ENCODE data around the gene SLC24A2. TPM values are rescaled to one million over a fixed set of nuclear protein-coding genes. Genes with fewer than 3 reads are reported as not detected.
A peak's percentile ranks its signal among the peaks of the same experiment; 100 is the strongest.
"Not testable (repeated sequence)": the region's sequence is repeated elsewhere in the genome, so short reads cannot be mapped to it uniquely, and the experiment has no call there.

SLC24A2 gene
- not detected in 2 replicates for polyA plus RNA-seq (2012; rRNA removed)
- polyA plus RNA-seq (2012; cell fraction: cytosol; rRNA removed): not detected in 2 replicates
- not detected in 2 replicates for polyA plus RNA-seq (2012; cell fraction: nucleus; rRNA removed)

GRCh38 chr9:19788614-19789271 lies at the start of gene SLC24A2:
Gene SLC24A2, minus strand, starts transcription at chr9:19789037.
- Histone ChIP-seq H3K4me3 (ENCODE audit: low read depth in 2 of 2, low read length in 1 of 2) (peak within 1 kb of the TSS in 1 of 2 experiments; percentile 30; a peak in 1 of 4 replicates), H3K9me2 (no peaks in the 10 kb centered on the region), H2AFZ (ENCODE audit: low read depth) (no peak within 1 kb of the TSS), H3F3A (replicated peaks; ENCODE audit: insufficient read depth) (no peaks in the 10 kb centered on the region), H3K27me3 (ENCODE audit: insufficient read depth) (peaks cover 8% of the 10 kb centered on the region), H3K27ac (ENCODE audit: low read depth in 2 of 2, low read length in 1 of 2) (no peak within 1 kb of the TSS), H3K4me1 (ENCODE audit: control insufficient read depth in 1 of 2, insufficient read depth in 2 of 2, low read depth in 1 of 2, low read length in 1 of 2) (peaks cover 0 to 7% of the 10 kb centered on the region in 2 experiments; a peak in 1 of 4 replicates), H4K20me1 (ENCODE audit: insufficient read depth) (no peaks in the 10 kb centered on the region), H3K36me3 (replicated peaks in 1 of 2; ENCODE audit: control insufficient read depth in 1 of 2, insufficient read depth in 2 of 2, low read length in 1 of 2) (no peaks in the 10 kb centered on the region), H3K79me2 (ENCODE audit: insufficient read depth) (no peaks in the 10 kb centered on the region), H3K4me2 (no peak within 1 kb of the TSS), H3K9ac (no peak within 1 kb of the TSS), H3K9me3 (no peaks in the 10 kb centered on the region)
- TF ChIP-seq NRF1 (IDR thresholded peaks at IDR 0.05; ENCODE audit: low read depth, low read length) (no peak), ZBTB33 (IDR thresholded peaks at IDR 0.05; ENCODE audit: borderline replicate concordance, low read depth) (no peak), MXI1 (IDR thresholded peaks at IDR 0.05; ENCODE audit: low read depth, low read length) (no peak), EZH2phosphoT487 (IDR thresholded peaks at IDR 0.05; ENCODE audit: borderline replicate concordance, low read depth) (no peak)
- 12% methylated on average over 11 of the region's 67 CpGs for WGBS (ENCODE audit: low lambda C conversion rate)
- CTCF ChIA-PET: no interaction called here
- POLR2A ChIA-PET: no interaction called here
- DNase-seq: peak; percentile 79

GRCh38 chr9:19833331-19833730 lies 44.5 kb upstream of the SLC24A2 start:
- POLR2A ChIA-PET; H4K20me1 ChIP-seq (ENCODE audit: insufficient read depth); DNase-seq; H3K9me2 ChIP-seq; H3K4me3 ChIP-seq (ENCODE audit: low read depth in 2 of 2, low read length in 1 of 2); H3K9me3 ChIP-seq; H3K79me2 ChIP-seq (ENCODE audit: insufficient read depth); H3K36me3 ChIP-seq (replicated peaks in 1 of 2; ENCODE audit: control insufficient read depth in 1 of 2, insufficient read depth in 2 of 2, low read length in 1 of 2); H2AFZ ChIP-seq (ENCODE audit: low read depth); H3K4me1 ChIP-seq (ENCODE audit: control insufficient read depth in 1 of 2, insufficient read depth in 2 of 2, low read depth in 1 of 2, low read length in 1 of 2); H3K27me3 ChIP-seq (ENCODE audit: insufficient read depth); H3K4me2 ChIP-seq; H3K27ac ChIP-seq (ENCODE audit: low read depth in 2 of 2, low read length in 1 of 2); H3F3A ChIP-seq (replicated peaks; ENCODE audit: insufficient read depth); H3K9ac ChIP-seq: not testable (repeated sequence)
- WGBS (ENCODE audit: low lambda C conversion rate): 49% methylated on average over 6 of the region's 9 CpGs
- CTCF ChIA-PET: interaction anchor here (1.2 kb wide), 1 partner anchor 25 kb away, joined by 3 read pairs; no protein-coding TSS in a partner anchor

GRCh38 chr9:19830796-19831195 lies 42.0 kb upstream of the SLC24A2 start:
- TF ChIP-seq ELF1 (IDR thresholded peaks at IDR 0.05) (no peak), MEF2A (IDR thresholded peaks at IDR 0.05; ENCODE audit: borderline replicate concordance, low read depth) (no peak), USF2 (IDR thresholded peaks at IDR 0.05; ENCODE audit: borderline replicate concordance, low read depth, low read length) (no peak)
- ChIA-PET POLR2A (no interaction called here), CTCF (no interaction called here)
- Histone ChIP-seq H4K20me1 (ENCODE audit: insufficient read depth) (no peaks in the 10 kb centered on the region), H3K9me3 (no peaks in the 10 kb centered on the region), H3K4me3 (ENCODE audit: low read depth in 2 of 2, low read length in 1 of 2) (no peak overlapping the region), H3K27ac (ENCODE audit: low read depth in 2 of 2, low read length in 1 of 2) (no peak overlapping the region), H2AFZ (ENCODE audit: low read depth) (no peak overlapping the region), H3K9me2 (no peaks in the 10 kb centered on the region), H3K9ac (no peak overlapping the region), H3K4me2 (no peak overlapping the region), H3K27me3 (ENCODE audit: insufficient read depth) (no peaks in the 10 kb centered on the region), H3K4me1 (ENCODE audit: control insufficient read depth in 1 of 2, insufficient read depth in 2 of 2, low read depth in 1 of 2, low read length in 1 of 2) (peaks cover 0 to 3% of the 10 kb centered on the region in 2 experiments; a peak in 1 of 4 replicates), H3K79me2 (ENCODE audit: insufficient read depth) (no peaks in the 10 kb centered on the region), H3K36me3 (replicated peaks in 1 of 2; ENCODE audit: control insufficient read depth in 1 of 2, insufficient read depth in 2 of 2, low read length in 1 of 2) (no peaks in the 10 kb centered on the region), H3F3A (replicated peaks; ENCODE audit: insufficient read depth) (no peaks in the 10 kb centered on the region)
- no peak for DNase-seq
- 36% methylated on average over 1 of the region's 1 CpG for WGBS (ENCODE audit: low lambda C conversion rate)
